NCI-H69 (cell line): Measurements from ENCODE around the gene LTB4R2.

Experiments
- DNase-seq: peaks from one replicate; lab custom pipeline; 2025; lab: John Stamatoyannopoulos, UW

LTB4R2 gene

DNA sequence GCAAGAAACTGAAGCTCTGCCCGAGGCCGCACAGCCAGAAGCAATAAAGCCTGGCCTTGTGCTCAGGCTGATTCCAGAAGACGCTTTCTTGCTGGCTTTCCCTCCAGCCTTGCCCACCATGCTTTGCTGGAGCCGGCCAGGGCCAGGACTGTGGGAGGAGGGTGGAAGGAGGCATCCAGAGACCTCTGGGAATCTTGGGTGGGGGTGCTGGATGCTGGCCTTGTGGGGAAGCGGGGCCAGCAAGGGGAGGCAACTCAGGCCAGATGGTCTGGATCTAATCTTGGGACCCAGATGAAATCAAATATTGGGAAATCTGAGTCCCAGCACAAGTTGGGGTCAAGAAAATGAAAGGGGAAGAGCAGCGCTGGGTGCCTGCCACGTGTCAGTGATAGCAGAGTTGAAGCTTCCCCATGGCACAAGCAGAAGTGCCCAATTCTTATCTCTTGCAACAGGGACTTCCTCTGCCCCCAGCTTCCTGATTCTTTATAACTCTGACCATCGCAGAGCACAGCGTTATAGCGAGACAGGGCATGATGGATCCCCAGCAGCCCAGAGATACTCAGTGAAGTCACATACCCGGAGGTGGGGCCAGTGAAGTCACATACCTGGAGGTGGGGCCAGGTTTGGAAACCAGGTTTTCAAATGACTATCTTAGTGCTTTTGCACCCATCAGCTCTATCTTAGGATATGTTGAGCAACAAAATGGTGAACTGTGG, 32.2 kb upstream of the LTB4R2 start:
- DNase-seq: no peak

DNA sequence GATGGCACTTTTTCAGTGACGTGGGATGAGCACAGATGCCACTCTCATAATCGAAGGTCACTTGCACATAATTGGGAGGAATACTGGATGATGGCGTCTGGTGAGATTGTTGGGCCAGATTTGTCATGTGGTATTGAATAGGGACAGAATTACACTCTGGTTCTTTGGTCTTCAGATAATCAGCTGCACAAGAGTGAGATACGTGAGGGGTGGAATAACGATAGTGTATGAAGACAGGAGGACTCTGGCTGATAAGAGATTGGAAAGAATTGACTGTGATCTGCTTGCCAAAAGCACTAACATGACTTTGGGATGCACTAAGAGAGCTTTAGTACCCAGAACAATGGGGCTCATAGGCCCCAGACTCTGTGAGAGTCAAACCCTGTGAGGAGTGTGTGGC, 31.5 kb upstream of the LTB4R2 start:
- DNase-seq: no peak

DNA sequence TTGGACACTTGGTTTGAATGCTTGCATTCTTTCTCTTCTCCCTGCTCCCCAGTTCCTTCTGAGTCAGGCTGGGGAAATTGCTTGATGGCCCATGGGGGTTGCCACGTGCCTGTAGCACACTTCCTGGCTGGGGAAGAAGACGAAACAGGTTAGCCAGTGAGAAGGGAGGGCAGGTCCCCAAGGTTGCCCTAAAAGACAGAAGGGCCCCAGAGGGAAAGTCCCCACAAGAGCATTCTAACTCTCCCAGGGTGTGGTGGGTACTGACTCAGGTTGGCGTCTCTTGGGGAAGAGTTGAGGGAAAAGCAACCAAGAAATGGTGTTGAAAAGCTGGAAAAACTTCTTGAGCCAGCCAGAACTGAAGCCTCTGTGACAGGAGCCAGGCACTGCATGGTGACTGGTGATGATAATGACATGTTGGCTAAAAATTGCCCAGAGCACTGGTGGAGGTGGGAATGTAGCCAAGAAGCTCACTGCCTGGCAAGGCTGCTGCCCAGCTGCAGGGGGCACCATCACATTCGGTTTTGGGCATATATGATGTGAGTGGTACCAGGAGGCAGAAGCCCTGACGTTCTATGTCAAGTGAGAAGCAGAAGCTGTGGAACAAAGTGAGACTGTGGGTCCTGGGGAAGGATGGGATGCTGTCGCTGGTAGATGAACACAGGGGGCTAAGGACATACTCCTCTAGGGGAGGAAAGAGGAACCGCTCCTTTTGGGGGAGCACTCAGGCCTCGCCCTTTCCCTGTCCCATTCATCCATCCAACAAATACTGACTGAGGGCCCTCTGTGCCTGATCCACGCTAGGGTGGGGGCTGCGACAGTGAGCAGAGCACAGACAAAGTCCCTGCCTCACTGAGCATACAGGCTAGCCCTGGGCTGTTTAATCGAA, 30.4 kb upstream of the LTB4R2 start:
- peak; percentile 88 for DNase-seq

DNA sequence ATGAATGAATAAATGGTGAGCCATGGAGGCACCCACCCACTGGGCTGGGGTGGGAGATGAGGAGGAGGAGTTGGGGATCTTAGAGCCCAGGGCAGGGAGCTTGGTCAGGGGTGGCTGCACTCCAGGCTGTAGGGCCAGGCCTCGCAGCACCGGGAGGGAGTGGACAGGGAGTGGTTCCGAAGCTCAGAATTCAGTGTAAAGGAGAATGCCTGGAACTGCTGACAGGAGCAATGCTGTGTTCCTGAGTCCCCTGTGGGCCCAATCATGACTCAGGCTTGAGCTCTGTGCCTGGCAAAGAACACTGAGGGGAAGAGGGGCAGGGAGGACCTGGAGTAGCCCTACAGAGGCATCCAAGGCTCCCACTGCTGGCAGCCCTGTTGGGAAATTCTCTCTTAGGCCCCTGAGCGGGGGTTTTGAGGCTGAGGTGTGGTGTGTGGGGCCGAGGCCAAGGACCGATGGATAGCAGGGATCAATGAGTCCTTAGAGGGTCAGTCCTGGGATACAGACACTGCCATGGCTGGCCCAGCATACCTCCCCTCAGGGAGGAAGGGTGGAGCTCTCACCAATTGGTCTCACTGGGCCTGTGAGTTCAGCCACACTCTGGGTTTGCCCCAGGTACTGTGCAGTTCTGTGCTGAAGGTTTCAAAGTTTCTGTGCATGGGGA, 29.0 kb upstream of the LTB4R2 start:
- no peak for DNase-seq

DNA sequence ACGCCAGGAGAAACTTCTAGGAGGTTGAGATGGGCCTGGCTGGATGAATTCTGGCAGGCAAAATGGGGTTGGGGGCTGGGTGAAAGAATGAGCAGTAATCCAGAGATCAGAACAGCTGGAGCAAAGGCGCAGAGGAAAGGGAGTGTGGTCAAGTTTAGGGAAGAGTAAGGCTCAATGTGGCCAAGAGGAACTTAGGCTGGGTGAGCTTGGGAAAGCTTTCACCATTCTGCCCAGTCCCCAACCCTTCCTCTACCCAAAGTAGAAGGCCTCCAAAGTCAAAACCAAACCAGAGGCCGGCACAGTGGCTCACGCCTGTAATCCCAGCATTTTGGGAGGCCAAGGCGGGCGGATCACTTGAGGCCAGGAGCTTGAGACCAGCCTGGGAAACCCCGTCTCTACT, 28.3 kb upstream of the LTB4R2 start:
- DNase-seq: no peak

GRCh38 chr14:24282736-24283135, 27.2 kb upstream of the LTB4R2 start:
- DNase-seq: no peak

DNA sequence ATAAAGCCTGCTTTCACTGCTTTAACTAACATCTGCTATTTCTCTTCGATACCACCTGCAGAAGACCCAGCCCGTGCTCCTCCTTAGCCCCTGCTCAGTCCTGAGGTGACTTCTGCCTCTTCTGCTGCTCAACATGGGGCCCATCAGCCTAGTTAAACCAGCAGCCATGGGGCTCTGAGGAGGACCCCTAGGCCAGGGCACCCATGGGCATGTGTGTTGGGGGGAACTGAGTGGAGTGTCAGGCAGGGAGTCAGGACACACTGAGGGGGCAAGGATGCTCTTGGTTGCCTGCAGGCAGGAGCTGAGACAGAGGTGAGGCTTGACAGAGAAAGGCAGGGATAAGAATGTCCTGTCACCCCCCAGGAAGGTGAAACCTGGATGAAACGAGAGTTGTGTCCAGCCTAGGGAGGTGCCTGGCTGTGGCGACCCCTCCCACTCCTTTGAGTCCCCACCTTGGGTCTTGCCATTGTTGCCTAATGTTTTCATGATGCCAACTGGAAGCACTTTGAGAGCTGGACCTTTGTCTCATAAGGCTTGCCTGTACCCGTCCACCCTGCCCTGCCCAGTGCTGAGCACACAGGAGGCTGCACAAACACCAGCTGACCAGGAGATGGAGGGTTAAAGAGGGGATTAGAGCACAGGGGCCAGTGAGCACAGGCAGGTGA, 26.0 kb upstream of the LTB4R2 start:
- DNase-seq: no peak

- no peak for DNase-seq
These were observed 25.4 kb upstream of the LTB4R2 start for GRCh38 chr14:24284501-24285035.

DNA sequence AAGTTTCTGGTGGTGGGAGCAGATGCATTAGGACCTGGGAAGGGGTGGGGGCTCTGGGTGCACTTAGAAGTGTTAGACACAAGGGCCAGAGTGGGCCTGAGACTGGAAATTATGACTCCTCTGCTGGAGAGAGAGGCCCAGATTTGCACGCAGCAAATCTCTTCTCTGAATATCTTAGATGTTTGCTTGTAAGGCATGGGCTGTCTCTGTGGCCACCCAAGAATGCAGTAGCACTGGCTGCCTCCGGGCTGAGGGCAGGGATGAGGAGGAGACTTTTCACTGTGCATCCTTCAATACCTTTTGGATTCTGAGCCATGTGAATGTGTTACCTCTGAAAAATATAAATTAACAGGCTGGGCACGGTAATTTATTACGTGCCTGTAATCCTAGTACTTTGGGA, 24.6 kb upstream of the LTB4R2 start:
- no peak for DNase-seq

GRCh38 chr14:24286996-24287395, 22.9 kb upstream of the LTB4R2 start:
- DNase-seq: no peak

DNA sequence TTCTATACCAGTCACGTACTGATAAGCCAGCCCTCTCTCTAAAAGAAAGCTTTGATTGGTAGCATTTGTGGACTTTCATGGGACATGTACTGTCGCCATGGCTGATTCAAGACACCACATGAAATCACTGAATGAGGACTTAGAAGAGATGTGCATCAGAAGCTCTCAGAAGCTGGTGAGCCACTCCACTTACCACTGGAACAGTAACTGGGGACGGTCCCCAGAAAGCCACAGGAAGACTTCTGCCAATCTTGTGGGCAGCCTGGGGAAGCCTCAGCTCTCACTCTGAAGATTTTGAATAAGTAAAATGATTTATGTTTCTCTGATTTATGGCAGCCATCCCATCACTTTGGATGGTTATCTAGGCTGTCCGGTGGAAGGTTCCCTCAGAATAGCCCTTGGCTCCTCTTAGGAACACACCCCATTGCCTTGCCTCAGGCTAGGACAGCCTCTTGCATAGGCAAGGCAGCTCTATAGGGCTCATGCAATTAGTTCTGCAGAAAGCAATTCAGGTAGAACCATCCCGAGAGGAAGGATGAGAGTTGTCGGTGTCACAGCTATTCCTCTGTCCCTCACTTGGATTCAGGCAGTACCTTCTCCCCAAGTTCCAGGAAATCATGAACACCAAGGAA, 20.2 kb upstream of the LTB4R2 start:
- no peak for DNase-seq

DNA sequence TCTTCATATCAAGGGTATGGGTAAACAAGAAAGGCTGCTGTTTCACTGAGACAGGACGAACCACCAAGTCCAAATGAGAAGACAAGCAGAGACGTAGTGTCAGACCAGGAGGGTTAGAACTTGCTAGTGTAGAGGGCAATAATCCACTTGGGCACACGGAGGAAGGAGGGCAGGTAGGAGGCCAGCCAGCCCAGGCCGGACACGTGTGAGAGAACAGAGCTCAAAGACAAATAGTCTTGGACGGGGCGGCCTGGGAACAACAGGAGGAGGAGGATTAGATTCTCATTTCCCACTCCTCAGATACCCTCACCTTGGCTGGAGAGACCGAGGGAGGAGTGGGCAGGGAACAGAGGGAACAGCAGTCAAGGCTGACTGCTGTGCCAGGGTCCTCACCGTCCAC, 19.2 kb upstream of the LTB4R2 start:
- no peak for DNase-seq

DNA sequence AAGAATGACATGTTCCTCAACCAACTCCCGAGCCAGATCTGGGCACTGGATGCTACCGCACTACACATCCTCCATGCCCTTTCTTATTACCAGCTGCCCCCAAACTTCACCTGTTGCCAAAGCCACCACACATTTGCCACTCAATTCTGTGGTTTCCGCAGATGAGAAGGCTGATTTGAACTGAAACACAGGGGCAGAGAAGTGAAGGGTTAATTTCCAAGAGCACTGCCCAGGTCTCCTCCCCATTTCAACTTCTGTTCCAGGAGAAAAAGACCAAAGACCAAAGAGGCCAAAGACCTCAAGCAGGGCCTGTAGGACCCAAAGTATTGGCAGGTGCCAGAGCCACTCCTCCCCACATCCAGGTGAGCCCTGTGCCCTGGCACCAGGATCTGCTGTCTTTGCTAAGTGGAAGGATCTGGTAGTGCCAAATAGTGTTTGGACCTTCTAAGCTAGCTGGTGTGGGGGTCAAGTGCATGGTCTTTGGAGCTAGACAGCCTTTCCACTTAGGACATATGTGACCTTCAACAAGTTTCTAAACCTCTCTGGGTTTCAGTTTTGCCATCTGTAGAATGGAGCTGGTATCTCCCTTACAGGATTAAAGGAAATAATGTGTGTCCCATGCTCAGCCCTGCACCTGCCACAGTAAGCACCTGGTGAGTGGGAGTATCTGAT, 18.4 kb upstream of the LTB4R2 start:
- no peak for DNase-seq

DNA sequence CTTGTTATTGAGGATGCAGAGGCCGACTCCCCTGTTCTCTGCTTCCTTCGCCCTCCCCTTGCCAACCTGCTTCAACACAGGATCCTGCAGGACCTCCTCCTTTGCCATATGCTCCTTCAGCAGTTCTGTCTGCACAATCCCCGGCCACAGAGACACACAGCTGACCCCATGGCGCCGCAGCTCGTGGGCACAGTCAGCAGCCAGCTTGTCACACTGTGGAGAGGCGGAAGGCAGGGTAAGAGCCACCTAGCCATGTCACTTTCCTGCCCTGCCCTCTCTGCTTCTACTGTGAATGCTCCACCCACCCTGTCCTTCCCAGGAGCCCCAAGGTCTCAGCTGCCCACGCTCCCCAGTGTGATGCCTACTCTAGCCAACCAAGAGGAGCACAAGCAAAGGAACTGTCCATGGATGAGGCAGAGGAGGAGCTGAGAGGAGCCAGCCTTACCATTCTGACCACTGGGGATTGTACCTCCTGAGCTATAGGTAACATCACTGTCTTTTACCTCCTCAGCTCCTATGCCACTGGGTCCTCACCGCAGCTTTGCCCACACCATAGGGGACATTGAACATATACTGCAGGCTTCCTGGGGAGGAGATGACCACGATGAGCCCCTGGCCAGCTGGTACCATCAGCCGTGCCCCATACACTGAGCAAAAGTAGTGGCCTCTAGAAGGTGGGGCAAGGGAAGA, 17.7 kb upstream of the LTB4R2 start:
- no peak for DNase-seq

DNA sequence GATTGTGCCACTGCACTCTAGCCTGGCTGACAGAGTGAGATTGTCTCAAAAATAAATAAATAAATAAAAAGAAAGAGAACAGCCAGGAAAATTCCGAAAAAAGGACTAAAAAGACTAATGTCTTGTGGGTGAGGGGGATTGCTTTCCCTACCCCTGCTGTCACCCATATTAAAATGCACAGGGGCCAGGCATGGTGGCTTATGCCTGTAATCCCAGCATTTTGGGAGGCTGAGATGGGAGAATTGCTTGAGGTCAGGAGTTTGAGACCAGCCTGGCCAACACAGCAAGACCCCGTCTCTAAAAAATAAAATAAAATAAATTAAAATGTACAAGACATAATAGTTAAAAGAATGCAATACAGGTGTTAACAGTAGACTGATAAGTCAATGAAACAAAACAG, 16.4 kb upstream of the LTB4R2 start:
- DNase-seq: no peak

DNA sequence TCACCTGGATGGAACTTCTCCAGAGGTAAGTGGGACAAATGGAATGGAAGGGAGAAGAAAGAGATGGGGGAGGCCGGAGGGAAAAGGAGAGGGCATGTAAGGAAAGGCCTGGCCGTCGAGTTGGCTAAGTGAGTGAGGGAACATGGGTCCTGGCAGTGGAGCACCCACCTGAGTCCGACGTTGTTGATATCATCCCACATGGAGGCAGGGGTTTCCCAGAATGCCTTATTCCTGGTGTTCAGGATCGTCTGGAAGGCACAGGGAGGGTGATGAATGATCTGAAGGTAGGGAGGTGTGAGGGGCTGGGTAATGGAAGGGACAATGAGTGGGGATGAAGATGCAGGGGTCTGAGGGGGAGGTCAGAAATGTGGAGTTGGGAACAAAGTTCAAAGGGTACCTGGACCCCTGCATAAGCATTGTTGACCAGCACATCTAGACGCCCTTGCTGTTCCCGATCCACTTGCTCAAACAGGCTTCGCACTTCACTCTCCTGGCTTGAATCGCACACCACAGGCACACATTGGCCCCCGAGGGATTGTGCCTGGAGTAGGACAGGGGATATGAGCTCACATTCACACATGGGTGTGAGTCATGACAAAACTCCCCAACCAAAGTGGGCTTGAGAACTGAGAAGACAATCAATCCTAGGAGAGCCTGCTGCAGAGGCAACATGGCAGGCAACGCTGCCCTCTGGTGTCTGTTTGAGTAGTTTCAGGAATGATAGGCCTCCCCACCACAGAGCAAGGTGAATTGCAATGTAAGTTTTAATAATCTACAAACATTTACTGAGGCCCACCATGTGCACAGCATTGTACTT, 13.4 kb upstream of the LTB4R2 start:
- DNase-seq: peak; percentile 72

DNA sequence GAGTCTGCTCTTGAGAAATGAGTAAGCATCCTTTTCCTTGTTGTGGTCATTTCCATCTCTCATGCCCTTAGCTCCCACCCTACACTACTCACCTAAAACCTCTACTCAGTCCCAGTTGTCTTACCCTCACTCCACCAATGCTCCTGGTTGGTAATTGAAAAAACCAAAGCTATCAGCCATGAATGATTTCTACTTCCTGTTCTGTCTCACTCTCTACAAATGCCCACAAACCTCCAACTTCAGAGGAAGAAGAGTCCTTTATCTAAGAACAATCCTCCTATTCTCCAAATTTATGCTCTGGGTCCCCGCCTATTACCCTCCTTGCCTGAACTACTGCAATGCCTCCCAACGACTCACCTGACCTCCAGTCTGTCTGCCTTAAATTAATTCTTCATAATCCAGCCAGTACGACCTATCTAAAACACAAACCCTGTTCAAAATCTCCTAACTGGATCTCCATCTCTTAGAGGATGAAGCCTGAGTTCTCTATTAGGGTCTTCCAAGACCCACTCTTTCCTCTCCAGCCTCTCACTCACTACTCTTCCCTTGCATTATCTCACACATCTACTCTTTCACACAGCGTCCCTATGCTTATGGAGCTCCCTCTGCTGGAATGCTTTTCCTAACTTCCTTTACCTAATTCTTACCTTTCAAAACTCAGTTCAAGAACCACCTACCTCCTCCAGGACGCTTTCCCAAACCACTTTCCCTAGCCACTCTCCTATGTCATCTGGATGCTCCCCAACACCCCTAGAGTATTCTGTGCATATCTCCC, 12.6 kb upstream of the LTB4R2 start:
- DNase-seq: peak; percentile 76

DNA sequence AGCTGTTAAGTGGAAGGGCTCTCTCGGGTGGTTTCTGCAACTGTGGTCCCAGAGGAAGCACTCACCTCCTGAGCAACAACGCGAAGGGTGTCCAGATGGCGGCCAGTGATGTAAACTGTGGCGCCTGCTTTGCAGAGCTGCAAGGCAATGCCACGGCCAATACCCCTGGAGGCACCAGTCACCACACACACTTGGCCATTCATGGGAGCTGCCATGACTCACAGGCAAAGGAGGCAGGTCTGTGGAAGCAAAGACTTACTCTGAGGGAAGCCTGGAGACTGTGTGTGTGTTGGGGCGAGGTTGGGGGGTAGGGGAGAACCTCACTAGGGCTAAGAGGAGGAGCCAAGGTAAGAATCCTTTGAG, 11.1 kb upstream of the LTB4R2 start:
- DNase-seq: peak; percentile 67
